NCI-H2196 treated with DMSO at 0.1 percent for 48 hours (cell line): ENCODE measurements around the gene OGDHL.

Source experiments
- DNase-seq: peaks from one replicate; lab custom pipeline; 2025; ENCODE audit not compliant: unreplicated experiment; lab: John Stamatoyannopoulos, UW

Gene OGDHL

GRCh38 chr10:49691588-49691987 is 70.5 kb downstream of the OGDHL start:
- no peak for DNase-seq

- no peak for DNase-seq
Observed at GRCh38 chr10:49690698-49691356, 71.3 kb downstream of the OGDHL start.

- DNase-seq, result no peak
Observed at GRCh38 chr10:49689882-49690510, 72.1 kb downstream of the OGDHL start.

GRCh38 chr10:49688920-49689319 is 73.2 kb downstream of the OGDHL start:
- no peak for DNase-seq

- no peak for DNase-seq
Observed at GRCh38 chr10:49688261-49688846, 73.8 kb downstream of the OGDHL start.

GRCh38 chr10:49686651-49687050 is 75.5 kb downstream of the OGDHL start:
- no peak for DNase-seq
